Adrenal gland (tissue), 5 donors: ENCODE results near the gene SREK1.

ENCODE experiments used
- POLR2A ChIP-seq, 2 donors: fragments of 450-650 bp; IDR thresholded peaks; one replicate each; pipeline ENCODE4 v1.6.1; 2017; ENCODE audit warnings: antibody characterized with exemption in 2 of 2, mild to moderate bottlenecking in 2 of 2, moderate library complexity in 1 of 2
- TF ChIP-seq, protein P1 (sequence below), 6 experiments: fragments of 450-650 bp in 4 of 6; fragments of 200-600 bp in 2 of 6; sonication (generic) in 1 of 6; IDR thresholded peaks; 1 replicate in 5 of 6; 2 replicates in 1 of 6; pipeline versions ENCODE4 v1.5.1 to v1.8.0; 2016 to 2021; ENCODE audit warnings: antibody characterized with exemption in 6 of 6, mild to moderate bottlenecking in 2 of 6, moderate library complexity in 1 of 6
- donor health status: DM: no; HTN: no; CAD: no.

DNA sequence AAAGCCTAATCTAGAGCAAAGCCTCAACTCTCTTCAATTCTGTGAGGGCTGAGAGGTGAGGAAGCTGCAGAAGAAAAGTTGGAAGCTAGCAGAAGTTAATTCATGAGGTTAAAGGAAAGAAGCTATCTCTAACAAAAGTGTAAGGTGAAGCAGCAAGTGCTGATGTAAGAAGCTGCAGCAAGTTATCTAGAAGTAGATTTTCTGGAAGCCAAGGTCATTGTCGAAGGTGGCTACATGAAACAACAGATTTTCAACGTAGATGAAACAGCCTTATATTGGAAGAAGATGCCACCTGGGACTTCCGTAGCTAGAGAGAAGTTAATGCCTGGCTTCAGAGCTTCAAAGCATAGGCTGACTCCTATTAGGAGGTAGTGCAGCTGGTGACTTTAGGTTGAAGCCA lies 42.0 kb downstream of the SREK1 start:
- TF ChIP-seq, protein P1, sequence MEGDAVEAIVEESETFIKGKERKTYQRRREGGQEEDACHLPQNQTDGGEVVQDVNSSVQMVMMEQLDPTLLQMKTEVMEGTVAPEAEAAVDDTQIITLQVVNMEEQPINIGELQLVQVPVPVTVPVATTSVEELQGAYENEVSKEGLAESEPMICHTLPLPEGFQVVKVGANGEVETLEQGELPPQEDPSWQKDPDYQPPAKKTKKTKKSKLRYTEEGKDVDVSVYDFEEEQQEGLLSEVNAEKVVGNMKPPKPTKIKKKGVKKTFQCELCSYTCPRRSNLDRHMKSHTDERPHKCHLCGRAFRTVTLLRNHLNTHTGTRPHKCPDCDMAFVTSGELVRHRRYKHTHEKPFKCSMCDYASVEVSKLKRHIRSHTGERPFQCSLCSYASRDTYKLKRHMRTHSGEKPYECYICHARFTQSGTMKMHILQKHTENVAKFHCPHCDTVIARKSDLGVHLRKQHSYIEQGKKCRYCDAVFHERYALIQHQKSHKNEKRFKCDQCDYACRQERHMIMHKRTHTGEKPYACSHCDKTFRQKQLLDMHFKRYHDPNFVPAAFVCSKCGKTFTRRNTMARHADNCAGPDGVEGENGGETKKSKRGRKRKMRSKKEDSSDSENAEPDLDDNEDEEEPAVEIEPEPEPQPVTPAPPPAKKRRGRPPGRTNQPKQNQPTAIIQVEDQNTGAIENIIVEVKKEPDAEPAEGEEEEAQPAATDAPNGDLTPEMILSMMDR (IDR thresholded peaks at IDR 0.05): no peak
- no peak for TF ChIP-seq POLR2A (IDR thresholded peaks at IDR 0.05)
